GM21367 (cell line): ENCODE data around the gene ANKRD13B.

Experiments
- ATAC-seq: cut with Tn5 transposase; IDR thresholded peaks from one replicate; pipeline ENCODE4 v1.9.1; 2021; ENCODE audit not compliant: unreplicated experiment

Gene ANKRD13B

DNA sequence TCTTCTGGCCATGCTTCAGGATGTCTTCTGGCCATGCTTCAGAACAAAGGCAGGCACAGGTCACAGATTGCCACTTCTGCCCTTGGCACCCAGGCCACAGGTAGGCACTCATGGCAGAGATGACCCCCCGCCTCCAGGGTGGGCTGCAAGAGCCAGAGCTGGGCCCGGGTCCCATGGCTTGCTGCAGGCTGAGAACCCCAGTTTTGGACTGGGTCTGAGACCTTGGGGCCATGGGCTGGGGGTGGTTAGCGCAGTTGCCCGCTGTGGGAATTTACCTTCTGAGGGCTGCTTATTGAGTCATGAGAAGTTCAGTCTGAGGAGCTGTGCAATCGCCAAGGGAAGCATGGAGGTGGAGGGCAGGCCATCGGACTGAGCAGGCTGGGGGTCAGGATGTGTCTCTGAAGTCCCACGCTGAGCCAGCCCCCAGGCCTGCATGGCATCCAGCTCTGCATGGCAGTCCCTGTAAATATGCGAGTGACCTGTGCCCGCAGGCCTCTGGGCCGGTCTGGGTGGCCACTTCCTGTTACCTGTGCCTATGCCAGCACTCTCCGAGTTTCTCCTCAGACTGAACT, 1.7 kb downstream of the ANKRD13B start:
- ATAC-seq = no peak

DNA sequence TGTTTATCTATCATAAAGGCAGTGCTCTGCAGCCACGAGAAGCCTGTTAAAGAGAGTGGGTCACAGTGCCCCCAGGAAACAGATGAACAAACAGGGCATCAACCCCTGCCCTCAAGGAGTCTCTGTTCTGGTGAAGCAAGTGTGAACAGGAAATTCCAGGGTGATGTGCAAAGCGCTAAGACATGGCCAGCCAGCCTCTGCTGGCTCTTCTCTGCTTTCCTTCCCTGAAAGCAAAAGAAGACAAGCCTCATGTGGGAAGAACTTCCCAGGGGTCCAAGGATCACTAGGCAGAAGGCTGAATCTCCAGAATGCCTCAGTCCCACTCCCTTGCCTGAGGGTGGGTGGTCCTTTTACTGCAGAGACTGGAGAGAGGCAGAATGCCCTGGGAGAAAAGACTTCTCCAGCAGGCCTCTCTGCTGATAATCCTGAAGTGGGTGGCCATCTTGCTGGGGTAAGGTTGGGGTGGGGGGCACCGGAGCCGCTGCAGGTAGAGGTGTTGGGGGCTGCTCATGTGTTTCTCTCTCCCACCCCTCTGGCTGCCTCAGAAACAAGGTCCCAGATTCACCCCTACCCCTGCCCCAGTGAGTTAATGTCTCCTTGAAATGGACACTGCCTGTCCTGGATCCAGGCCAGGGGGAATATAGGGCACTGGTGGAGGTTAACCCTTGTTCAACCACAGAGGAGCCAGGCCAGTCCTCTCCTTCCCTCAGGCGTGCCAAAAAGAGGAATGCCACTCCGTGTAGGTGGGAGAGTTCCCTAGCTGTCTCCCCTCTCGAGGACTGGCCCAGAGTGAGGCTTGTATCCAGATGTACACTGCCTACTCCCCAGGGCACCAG, 2.4 kb downstream of the ANKRD13B start:
- ATAC-seq = no peak

DNA sequence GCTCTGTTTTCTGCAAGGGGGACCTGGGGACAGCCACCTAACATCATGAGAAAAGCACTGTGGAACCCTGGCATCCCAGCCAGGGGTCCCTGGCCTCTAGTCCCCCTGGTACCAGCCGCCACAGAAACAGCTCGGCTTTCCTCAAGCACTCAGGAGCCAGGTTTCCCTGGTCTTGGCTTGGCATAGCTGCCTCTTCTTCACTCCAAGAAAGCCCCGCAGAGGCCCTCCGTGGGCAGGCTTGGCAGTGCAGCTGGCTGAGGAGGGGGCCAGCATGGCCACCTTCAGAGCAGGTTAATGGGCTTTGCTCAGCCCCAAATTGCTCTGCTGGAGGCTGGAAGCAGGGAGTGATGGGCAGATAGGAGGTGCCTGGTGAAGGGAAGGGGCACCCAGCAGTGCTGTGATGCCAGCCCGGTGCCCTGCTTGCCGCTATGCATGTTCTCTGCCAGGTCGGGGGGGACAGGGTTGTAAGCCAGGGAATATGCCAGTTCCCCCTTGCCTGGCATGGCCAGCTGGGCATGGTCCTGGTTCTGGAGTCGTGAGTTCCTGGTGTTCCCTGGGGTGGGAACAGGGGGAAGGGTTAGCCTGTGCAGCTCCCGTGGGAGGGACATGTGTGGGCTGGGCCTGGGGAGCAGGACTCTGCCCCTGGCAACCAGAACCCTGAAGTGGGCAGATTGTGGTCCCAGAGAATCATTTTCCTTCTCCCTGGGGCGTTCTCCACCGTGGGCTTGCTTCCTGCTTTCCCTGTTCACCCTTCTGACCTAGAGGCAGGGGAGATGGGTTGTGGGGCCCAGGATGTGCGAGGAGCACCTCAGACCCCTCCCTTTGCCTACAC, 3.2 kb downstream of the ANKRD13B start:
- no peak for ATAC-seq

DNA sequence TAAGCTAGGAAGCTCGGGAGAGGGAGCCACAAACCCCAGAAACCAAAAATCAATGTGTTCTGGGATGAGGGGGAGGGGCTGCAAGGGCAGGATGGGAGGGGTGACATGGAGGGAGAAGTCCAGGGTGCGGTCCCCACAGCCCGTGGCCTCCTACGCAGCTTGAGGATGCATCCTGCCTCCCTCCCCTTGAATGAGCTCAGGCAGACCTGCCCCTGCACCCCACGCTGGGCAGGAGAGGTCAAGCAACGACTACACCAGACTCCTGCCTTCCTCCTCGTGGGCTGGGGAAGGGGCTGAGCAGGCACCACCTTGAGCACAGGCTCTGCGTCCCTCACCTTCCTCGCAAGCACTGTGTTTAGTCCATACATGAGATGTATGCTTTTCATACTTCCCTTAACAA, 3.9 kb downstream of the ANKRD13B start:
- no peak for ATAC-seq

DNA sequence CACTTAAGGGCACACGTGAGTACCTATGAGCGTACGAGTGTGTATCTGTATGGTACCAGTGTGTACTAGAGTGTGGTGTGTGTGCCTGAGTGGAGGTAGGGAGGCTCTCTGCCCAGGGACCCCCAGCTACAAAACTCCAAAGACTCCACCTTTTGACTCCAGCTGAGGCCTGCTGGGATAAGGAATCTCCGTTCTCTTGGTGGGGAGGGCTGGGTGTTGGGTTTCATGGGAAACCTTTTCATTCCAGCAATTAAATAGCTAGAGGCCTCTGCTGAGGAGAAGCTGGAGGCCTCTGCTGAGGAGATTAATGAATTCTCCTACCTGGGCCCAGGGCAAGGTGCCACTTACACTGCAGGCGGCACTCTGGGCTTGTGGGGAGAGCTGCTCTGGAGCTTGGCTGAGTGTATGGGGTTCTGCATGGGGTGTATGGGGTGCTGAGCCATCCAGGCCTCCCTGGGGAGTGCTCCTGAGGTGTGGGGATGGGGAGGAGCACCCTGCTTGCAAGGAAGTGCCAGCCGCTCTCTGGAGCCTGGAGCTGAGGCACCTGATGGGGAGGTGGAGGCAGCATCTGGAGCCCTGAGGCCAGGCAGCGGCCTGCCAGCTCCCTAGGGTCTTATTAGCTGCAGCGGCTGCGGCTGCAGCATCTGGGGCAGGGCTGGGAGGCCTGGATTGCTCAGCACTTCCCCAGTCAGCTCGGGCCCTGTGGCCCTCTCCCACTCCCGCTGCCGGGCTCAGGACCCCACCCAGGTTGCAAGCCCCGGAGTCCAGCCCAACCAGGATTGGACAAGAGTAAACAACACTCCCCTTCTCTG, 4.6 kb downstream of the ANKRD13B start:
- ATAC-seq = no peak

DNA sequence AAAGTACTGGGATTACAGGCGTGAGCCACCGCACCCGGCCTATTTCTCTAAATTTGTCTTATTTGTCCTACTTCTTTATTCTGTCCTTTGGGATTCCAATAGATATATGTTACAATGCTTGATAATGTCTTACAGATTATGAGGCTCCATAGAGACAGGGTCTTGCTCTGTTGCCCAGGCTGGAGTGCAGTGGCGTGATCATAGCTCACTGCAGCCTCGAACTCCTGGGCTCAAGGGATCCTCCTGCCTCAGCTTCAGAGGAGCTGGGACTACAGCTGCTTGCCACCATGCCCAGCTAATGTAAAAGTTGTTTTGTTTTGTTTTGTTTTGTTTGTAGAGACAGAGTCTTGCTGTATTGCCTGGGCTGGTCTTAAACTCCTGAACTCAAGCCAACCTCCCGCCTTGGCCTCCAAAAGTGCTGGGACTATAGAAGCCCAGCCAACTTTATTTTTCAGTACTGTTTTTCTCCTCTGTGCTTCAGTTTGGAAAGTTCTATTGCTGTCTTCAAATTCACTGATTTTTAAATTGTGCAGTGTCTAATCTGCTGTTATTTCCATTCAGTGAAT, 10.3 kb downstream of the ANKRD13B start:
- ATAC-seq = no peak

DNA sequence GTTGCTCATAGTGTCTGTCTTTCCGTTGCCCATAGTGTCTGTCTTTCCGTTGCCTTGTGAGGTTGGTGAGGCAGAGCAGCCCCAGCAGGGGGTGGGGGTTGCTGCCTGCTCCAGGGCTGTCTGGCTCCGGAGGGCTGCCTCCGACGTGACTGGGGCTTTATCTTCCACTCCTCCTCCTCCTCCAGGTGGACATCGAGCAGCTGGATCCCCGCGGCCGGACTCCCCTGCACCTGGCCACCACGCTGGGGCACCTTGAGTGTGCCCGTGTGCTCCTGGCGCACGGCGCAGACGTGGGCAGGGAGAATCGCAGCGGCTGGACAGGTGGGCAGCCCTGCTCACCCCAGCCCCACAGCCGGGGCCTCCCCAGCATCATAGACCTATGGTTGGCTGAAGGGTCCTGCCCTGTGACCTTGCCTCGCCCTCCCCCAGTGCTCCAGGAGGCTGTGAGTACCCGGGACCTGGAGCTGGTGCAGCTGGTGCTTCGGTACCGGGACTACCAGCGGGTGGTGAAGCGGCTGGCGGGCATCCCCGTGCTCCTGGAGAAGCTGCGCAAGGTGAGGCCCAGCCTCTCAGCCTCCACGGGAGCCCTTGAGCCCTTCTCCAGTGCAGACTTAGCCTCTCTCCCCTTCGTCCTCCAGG, 14.7 kb downstream of the ANKRD13B start:
- ATAC-seq = no peak

DNA sequence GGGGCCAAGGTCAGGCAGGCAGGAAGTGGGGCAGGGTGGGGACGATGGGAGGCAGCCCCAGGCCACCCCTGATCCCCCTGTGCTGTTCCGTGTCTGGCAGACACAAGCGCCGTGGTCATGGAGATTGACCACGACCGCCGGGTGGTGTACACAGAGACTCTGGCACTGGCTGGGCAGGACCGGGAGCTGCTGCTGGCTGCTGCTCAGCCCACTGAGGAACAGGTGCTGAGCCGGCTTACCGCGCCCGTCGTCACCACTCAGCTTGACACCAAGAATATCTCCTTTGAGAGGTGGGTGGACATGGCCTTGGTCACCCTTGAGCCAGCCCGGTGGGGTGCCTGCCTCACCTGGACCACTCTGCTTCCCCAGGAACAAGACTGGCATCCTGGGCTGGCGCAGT, 16.1 kb downstream of the ANKRD13B start:
- no peak for ATAC-seq

DNA sequence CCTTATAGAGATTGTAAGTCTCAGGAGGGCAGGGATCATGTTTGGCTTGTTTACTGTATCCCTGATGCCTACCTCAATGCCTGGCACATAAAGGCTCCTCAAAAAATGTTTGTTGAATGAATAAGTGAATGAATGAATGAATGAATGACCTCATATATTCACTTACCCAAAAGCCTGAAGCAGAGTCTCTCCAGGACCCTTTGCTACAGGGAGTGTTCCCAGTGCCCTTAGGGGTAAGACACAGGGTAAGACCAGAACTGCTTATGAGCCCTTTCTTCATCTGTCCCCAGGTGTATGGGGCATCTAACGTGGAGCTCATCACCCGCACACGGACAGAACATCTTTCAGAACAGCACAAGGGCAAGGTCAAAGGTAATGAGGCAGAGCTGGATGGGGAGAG, 17.5 kb downstream of the ANKRD13B start:
- no peak for ATAC-seq

DNA sequence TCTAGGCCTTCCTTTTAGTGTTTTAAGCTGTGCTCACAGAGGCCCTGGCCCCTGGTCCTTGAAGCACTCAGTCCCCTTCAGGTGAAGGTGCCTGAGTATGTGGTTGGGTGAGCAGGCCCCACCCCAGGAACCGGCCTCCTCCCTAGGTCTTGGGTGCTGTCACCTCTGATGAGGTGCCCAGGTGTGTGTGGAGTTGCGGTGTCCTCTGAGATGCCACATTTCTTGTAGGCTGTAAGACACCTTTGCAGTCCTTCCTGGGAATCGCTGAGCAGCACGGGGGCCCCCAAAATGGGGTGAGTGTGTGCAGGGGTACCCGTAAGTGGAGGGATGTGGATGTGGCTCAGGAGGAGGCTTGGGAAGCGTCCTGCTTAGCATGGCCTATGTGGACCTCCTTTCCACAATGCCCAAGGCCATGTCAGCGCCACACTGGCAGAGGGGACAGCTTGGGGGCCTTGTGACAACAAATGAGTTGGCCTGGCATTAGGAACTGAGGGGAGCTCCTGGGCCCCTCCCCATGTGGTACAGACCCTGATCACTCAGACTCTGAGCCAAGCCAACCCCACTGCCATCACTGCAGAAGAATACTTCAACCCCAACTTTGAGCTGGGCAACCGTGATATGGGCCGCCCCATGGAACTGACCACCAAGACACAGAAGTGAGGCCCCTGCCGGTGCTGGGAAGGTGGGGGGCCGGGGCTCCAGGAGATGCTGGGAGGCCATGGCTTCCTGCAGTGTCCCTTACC, 18.6 kb downstream of the ANKRD13B start:
- no peak for ATAC-seq

DNA sequence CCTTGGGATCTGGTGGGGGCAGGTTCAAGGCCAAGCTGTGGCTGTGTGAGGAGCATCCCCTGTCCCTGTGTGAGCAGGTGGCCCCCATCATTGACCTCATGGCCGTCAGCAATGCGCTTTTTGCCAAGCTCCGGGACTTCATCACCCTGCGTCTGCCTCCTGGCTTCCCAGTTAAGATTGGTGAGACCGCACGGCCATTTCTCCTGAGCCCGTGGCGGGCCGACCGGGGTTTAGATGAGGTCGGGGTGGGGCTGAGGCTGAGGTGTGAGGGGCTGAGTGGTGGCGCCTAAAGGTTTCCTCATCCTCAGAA, 19.1 kb downstream of the ANKRD13B start:
- ATAC-seq = no peak

DNA sequence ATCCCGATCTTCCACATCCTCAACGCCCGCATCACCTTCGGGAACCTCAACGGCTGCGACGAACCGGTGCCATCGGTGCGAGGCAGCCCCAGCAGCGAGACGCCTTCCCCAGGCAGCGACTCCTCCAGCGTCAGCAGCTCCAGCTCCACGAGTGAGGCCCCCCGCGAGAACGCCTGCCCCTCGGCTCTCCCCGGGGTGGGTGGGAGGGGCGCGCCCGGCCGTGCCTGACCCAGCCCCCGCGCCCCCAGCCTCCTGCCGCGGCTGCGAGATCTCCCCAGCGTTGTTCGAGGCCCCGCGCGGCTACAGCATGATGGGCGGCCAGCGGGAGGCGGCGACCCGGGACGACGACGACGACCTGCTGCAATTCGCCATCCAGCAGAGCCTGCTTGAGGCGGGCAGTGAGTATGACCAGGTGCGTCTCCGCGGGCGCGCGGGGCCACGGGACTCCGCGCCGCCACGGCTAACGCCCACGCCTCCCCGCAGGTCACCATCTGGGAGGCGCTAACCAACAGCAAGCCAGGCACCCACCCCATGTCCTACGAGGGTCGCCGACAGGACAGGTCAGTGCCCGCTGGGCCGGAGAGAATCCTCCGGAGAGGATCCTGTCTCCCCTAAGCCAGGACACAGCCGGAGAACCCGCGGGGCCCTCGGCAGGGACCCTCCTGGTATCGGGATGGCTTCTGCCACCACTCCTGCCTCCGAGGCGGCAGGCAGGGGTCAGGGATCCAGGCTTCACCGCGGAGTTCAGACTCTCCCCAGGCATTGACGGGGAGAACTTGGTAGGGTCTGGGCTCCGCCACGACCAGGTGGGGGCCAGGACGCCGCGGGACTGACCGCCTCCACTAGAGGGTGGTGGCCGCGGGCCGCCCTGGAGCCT, 19.7 kb downstream of the ANKRD13B start:
- ATAC-seq = no peak

DNA sequence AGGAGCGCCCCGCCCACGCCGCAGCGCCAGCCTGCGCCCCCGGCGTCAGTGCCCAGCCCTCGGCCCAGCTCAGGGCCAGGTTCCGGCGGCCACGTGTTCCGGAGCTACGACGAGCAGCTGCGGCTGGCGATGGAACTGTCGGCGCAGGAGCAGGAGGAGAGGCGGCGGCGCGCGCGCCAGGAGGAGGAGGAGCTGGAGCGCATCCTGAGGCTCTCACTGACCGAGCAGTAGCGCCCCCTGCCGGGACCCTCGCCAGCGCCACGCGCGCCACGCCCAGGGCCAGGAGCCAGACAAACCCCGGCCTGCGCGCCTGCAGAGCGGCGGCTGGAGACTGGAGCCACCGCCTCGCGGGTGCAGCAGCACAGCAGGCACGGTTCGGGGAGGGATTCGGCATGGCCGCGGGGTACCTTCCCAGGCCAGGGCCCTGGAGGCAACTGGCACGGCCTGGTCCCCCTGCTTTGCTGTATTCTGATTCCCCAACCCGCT, 20.5 kb downstream of the ANKRD13B start:
- no peak for ATAC-seq

DNA sequence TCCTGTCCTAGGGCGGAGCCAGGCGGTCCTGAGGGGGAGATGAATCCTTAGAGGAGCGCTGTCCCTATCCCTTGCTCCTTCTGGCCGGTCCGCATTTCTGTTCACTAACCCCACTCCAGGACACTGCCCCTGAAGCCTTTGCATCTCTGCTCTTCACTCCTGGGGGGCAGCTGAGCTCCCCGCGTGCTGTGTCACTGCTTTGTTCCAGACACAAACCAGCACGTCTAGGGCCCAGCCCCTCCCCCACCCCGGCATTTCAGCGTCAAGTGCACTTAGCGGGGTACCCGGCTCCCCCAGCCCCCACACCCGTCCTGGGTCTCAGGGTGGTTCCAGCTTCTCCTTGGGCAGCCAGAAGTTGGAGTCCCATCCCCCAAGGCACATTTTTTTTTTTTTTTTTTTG, 20.9 kb downstream of the ANKRD13B start:
- ATAC-seq = no peak

DNA sequence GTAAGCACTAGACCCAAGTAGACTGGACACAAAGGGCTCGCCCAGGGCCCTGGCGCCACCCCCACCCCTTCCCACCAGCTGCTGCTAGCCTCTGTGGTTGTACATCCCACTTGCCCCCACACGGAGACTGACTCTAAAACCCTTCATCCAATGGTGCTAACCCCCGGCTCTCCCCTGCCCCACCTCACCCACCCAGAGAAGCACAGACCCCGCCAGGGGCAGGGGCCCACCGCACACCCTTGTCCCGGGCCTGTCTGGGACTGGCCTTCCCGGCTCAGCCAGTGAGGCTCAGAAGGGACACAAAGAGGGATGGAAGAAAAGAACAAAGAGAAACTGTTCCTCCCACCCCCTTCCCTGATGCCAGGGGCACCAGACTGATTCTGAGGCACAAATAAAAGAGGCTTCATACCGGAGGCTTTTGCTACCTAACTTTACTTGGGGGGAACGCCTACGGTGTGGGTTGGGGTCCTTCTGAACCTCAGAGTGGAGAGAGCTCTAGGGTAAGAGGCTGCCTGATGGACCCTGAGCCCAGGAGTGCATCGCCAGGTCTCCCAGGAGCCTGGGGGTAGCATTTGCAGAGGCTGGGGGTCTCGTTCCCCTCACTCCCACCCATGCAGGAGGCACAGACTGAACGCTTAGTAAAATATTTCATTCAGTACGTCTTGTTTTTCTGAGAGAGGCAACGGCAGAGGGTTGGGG, 21.6 kb downstream of the ANKRD13B start:
- ATAC-seq = no peak

DNA sequence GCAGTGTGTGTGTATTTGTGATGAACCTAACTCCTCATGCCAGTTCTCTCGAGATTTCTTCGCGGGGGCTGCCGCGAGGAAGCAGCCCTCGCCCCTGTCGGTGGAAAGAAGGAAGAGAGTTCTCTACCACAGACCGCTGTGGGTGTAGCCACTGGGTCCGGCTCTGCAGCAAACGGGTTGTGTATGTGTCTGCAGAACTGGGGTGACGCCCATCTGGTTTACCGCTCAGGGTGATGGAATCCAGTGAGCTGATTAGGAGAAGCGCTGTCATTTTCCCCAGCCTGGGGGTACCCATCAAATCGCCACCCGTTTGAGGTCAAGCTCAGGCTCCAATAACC, 22.1 kb downstream of the ANKRD13B start:
- no peak for ATAC-seq

DNA sequence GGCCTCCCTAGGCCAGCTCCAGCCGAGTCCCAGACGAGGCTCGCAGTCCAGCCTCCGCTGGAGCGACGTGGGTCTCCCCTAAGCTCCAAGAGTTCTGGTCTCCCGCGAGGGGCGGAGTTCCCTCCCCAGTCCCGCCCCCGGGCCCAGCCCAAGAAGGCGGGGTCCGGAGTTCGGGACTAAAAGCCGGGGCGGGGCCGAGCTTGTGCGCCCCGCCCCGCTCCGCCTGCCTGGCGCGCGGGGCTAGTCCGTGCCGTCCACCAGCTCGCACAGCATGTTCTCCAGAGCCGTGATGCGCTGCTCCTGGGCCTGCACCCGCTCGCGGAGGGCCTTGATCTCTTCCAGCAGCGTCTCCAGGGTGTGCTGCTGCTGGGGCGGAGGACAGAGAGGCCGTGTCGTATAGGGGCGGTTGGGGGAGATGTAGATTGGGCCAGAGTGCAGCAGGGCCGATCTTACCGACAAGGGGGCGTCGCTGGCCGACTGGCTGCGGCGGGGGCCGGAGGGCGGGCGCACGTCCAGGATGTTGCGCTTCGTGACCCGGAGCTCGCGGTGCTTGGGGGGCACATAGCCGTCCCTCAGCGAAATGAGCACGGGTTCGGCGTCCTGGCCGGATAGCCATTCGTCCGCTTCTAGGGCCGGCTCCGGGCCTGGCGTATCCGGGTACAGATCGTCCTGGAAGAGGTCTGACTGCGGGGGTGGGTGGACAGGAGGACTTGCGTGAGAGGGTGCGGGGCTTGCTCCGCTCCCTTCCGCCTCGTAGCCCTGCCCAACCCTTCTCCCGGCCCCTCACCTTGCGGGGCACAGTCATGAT, 22.8 kb downstream of the ANKRD13B start:
- no peak for ATAC-seq
